ENCODE results near the gene CCNE1.

DNA sequence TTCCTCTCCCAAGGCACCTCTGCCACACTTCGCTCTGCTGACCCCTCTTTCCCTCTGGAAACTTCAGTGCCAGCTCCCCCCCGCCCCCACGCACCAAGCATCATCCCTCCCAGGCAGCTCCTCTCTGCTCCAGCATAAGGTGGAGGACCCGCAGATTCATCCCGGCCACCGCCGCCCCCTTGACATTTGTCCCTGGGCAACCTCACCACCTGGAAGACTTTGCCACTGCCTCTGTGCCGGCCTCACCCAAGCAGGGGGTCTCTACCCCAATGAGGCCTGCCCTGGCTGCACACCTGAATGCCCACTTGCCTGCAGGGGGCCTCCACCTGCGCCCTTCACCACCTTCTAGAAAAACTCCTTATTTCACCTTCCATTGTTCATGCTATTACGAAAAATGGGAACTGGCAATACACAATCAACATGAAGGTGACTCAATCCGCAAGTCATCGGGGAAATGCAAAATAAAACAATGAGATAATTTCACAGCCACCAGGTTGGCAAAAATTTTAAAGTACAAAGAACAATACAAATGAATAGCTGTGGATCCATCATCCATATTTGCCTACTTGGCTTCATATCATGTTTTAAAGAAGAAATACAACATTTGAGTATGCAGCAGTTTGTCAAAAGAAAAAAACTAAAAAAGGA, 21.9 kb downstream of the CCNE1 start:
- TF ChIP-seq, protein P1, sequence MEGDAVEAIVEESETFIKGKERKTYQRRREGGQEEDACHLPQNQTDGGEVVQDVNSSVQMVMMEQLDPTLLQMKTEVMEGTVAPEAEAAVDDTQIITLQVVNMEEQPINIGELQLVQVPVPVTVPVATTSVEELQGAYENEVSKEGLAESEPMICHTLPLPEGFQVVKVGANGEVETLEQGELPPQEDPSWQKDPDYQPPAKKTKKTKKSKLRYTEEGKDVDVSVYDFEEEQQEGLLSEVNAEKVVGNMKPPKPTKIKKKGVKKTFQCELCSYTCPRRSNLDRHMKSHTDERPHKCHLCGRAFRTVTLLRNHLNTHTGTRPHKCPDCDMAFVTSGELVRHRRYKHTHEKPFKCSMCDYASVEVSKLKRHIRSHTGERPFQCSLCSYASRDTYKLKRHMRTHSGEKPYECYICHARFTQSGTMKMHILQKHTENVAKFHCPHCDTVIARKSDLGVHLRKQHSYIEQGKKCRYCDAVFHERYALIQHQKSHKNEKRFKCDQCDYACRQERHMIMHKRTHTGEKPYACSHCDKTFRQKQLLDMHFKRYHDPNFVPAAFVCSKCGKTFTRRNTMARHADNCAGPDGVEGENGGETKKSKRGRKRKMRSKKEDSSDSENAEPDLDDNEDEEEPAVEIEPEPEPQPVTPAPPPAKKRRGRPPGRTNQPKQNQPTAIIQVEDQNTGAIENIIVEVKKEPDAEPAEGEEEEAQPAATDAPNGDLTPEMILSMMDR (IDR thresholded peaks at IDR 0.05; ENCODE audit: borderline replicate concordance, extremely low read depth, low read length, poor library complexity, severe bottlenecking), result no peak
- TF ChIP-seq EZH2 (IDR thresholded peaks at IDR 0.05; ENCODE audit: borderline replicate concordance, low read depth, low read length, severe bottlenecking), result no peak

All from DND-41 (cell line).